GM10266 (cell line): ENCODE results near the gene PDPK1.
A peak's percentile ranks its signal among the peaks of the same experiment; 100 is the strongest.

Source experiments
- DNase-seq: peaks from one replicate; pipeline ENCODE4 v3.0.0; 2012; ENCODE audit errors: extremely low spot score
- TF ChIP-seq, protein P1 (sequence below): IDR thresholded peaks from 2 replicates; pipeline ENCODE4 v1.5.1; 2012; ENCODE audit warnings: mild to moderate bottlenecking, low read depth; ENCODE audit not compliant: control insufficient read depth, insufficient read depth; ENCODE audit errors: missing control alignments

Gene PDPK1

DNA sequence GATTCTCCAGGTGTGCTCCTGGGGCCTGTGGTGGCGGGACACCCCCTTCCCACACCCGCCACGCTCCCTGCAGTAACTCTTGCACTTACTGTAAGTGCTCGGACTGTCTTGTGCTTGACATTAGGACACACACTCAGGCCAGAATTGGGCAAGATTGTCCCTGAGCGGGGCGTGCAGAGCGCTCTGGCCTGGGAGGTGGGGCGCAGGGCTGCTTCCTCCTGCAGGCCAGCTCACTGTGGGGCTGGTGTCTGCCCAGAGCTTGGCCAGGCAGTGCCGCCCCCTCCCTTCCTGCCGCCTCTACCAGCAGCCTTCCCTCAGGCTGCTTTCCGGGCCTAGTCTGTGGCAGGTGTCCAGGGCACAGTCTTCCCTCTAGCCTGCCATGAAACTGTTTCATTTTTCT lies 30.2 kb upstream of the PDPK1 start:
- TF ChIP-seq, protein P1, sequence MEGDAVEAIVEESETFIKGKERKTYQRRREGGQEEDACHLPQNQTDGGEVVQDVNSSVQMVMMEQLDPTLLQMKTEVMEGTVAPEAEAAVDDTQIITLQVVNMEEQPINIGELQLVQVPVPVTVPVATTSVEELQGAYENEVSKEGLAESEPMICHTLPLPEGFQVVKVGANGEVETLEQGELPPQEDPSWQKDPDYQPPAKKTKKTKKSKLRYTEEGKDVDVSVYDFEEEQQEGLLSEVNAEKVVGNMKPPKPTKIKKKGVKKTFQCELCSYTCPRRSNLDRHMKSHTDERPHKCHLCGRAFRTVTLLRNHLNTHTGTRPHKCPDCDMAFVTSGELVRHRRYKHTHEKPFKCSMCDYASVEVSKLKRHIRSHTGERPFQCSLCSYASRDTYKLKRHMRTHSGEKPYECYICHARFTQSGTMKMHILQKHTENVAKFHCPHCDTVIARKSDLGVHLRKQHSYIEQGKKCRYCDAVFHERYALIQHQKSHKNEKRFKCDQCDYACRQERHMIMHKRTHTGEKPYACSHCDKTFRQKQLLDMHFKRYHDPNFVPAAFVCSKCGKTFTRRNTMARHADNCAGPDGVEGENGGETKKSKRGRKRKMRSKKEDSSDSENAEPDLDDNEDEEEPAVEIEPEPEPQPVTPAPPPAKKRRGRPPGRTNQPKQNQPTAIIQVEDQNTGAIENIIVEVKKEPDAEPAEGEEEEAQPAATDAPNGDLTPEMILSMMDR, result no peak
- no peak for DNase-seq

DNA sequence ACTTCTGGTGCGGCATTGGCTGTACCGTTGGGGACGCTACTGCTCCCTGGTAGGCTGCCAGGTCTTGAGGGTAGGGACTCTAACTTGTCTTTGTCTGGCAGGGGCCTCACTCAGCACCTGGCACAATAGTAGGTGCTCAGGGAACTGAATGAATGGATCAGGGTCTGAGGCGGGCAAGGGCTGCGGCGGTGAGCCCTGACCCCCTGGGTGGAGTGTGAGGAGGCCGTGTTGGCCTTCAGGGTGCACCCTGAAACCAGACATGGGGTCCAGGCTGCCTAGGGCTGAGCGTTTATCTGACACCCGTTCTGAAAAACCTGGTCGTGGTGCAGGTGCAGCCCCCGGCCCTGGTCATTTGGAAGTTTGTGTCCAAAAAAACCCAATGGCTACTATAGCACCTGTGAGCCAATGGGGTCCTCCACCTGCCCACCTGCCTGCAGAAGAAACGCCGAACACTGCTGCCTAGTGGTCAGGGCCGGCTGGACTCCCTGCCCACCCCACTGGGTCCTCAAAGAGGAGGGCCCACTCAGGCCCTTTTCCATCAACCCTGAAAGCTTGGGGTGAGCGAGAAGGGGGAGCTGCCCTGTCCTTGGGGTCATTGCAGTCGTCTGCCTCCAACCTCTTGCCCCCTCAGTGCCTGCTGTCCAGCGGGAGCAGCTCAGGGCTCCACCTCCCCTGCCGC lies 29.0 kb upstream of the PDPK1 start:
- TF ChIP-seq, protein P1, result no peak
- DNase-seq, result no peak

DNA sequence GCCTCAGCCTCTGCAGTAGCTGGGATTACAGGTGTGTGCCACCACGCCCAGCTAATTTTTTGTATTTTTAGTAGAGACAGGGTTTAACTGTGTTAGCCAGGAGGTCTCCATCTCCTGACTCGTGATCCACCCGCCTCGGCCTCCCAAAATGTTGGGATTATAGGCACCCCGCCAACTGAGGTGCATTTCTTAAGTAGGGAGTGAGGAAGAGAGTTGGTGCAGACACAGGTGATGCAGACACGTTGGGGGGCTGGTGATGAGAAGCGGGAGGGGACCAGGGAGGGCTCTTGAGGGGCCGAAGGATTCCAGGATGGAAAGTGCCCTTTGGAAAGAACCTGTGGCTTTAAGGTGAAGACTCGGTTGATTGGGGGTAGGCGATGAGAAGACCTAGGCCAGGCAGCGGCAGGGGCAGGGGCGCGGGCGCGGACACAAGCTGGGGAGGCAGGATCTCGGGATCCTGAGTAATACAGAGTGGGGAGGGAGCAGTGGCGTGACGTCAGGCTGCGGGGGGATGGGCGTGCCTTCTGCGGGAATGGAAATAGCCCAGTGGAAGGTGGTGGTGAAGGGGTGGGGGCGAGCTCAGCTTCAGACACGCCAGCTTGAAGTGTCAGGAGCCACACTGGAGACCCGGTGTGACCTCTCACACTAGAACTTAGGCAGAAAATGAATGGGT lies 26.6 kb upstream of the PDPK1 start:
- TF ChIP-seq, protein P1, result no peak
- no peak for DNase-seq

DNA sequence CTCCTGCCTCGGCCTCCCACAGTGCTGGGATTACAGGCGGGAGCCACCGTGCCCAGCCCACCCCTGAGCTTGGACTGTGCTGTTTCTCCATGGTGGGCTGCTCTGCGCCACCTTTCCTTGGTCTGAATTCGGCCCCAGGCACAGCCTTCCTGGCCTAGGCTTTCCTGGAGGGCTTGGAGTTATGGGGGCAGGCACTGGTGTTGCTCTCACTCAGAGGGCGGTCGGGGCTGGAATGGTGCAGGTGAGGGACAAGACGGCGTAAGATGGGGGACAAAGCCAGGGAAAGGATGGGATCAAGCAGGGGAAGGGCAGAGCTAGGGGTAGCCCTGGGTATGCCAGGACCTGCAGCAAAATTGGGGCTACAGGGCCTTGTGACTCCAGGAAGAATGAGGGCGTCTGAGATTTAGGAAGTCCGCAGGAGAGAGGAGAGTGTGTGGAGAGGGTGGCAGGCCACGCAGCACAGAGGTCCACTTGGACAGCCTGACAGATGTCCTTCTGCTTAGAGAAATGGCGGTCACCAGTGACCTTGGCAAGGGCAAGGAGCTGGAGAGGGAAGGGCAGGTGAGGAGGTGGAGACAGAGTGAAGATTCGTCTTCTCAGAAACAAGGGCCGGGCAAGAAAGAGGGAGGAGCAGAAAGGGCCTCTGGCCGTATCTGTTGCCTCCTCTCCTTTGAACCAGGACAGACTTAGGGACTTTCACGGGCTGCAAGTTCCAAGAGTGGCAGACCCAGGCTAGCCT lies 25.7 kb upstream of the PDPK1 start:
- TF ChIP-seq, protein P1, result no peak
- no peak for DNase-seq

DNA sequence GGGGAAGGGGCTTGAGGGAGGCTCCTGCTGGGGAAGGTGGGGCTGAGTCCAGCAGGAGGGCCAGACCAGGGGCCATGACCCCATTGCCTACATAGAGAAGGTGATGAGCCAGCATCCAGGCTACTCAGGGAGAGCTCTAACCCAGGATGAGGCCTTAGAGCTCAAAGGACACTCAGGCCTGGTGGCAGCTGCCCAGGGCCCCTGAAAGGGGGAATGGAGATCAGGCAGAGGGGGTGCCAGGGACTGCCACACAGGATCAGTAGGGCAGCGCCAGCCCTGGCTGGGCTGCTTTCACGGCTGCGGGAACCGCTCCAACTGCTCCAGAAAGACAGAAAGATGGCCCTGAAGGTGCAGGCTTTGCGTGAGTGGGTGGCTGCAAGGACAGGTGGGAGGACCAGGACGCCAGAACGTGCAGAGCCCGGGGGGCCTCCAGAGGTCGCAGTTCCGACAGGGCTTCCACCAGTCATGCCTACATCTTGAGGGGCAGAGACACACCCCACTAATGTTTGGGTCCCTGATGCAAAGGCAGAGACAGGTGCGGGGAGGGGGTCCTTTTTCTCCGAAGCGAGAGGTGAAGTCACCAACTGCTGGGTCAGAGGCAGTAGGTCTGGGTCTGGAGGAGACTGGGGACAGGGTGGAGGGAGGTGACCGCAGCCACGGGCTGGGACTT lies 25.0 kb upstream of the PDPK1 start:
- TF ChIP-seq, protein P1, result peak; percentile 30
- no peak for DNase-seq

DNA sequence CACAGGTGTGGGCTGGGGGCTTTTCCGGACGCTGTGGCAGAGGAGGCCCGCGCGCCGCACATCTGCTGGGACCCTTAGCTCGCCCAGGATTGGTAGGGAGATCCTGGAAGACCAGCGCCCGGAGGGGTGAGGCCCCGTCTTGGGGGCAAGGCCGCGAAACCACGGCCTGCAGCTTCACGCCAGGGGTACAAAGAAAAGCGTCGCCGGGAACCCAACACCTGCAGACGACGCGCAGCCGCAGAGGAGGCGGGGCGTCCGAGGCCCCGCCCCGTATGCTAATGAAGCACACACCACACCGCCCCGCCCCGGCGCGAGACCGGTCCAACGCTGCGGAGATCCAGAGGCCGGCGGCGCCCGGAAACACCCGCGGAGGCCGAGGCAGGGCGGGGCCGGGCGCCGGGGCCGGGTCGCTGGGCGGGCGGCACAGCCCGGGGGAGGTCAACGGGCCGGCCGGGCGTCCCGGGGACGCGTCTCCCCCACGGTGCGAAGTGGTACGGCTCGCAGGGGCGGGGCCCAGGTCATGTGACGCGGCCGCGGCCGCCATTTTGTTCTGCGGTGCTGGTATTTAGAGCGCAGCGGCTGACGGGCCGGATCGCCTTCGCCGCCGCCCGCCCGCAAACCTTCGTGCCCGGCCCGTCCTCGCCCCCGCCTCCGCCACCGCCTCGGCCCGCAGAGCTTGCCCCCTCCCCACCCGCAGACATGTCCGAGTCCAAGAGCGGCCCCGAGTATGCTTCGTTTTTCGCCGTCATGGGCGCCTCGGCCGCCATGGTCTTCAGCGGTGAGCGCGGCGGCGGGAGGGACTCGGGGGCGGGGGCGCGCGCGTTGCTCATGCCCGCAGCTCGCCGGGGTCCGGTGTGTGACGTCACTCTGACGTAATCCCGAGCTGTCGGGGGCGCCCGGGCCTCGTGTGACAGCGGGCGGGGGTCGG lies 24.2 kb upstream of the PDPK1 start, which contains the start of gene ATP6V0C:
Gene ATP6V0C (plus strand): TSS at position 548 of the 928 bp plus-strand sequence. CDS start 152 bp downstream, at position 700.
- peak; percentile 98 for DNase-seq

More for the DNA sequence above, 24.2 kb upstream of the PDPK1 start, which contains the start of gene ATP6V0C:
- TF ChIP-seq, protein P1, result no peak
